Measurements from ENCODE around the gene CMKLR1.

Gene CMKLR1

GRCh38 chr12:108345716-108346633, 6.9 kb upstream of the CMKLR1 start:
- H3K4me1 ChIP-seq (ENCODE audit: control insufficient read depth, insufficient read depth, low read length), result peaks cover 27% of the 10 kb centered on the region
- no peak overlapping the region for H3K4me3 ChIP-seq (ENCODE audit: low read length)
- no peaks in the 10 kb centered on the region for H3K27me3 ChIP-seq (ENCODE audit: control insufficient read depth, insufficient read depth, low read length)
- no peaks in the 10 kb centered on the region for H3K36me3 ChIP-seq (ENCODE audit: insufficient read depth, low read length)
- no peaks in the 10 kb centered on the region for H3K9me3 ChIP-seq (replicated peaks; ENCODE audit: low read length)
- H3K4me2 ChIP-seq (ENCODE audit: low read length), result no peak overlapping the region
- no peak overlapping the region for H3K9ac ChIP-seq (ENCODE audit: low read depth, low read length)

GRCh38 chr12:108342985-108343384, 3.9 kb upstream of the CMKLR1 start:
- Histone ChIP-seq H3K27me3 (ENCODE audit: control insufficient read depth, insufficient read depth, low read length) (no peaks in the 10 kb centered on the region), H3K4me1 (ENCODE audit: control insufficient read depth, insufficient read depth, low read length) (peaks cover 20% of the 10 kb centered on the region), H3K9ac (ENCODE audit: low read depth, low read length) (no peak overlapping the region), H3K4me2 (ENCODE audit: low read length) (no peak overlapping the region), H3K36me3 (ENCODE audit: insufficient read depth, low read length) (no peaks in the 10 kb centered on the region), H3K4me3 (ENCODE audit: low read length) (no peak overlapping the region), H3K9me3 (replicated peaks; ENCODE audit: low read length) (no peaks in the 10 kb centered on the region)

DNA sequence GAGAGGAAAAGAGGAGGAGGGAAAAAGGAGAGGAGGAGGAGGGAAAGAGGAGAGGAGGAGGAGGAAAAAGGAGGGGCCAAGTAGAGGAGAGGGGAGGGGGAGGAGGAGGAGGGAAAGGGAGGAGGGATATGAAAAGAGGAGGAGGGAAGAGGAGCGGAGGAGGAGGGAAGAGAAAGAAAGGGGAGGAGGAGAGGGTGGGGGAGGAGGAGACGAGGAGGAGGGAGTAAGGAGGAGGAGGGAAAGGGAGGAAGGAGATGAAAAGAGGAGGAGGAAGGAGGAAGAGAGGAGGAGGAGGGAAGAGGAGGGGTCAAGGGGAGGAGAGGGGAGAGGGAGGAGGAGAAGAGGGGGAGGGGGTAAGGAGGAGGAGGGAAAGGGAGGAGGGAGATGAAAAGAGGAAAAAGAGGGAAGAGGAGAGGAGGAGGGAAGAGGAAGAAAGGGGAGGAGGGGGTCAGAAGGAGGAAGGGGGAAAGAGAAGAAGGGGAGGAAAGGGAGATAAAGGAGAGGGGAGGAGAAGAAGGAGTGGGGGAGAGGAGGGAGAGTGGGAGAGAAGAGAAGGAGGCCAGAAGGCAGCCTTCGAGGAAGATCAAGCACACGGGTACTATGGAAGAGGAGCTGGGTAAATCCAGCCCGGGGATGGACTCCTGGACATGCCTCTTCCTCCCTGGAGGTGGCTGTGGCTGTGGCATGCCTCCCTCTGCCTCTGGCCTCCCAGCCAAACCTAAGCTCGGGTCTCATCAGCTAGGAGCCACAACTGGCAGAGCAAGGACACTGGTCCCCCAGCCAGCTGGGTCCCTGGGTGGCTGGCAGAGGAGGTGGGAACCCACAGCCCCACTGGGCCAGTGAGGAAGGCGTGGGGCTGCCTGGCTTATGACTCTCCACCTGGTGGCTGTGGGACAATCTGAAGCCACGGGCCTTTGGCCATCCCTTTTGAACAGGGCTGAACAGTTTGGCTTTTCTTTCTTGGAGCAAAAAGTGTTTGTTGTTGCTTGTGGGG, 3.0 kb upstream of the CMKLR1 start:
- Histone ChIP-seq H3K4me1 (ENCODE audit: control insufficient read depth, insufficient read depth, low read length) (peaks cover 26% of the 10 kb centered on the region), H3K9me3 (replicated peaks; ENCODE audit: low read length) (no peaks in the 10 kb centered on the region), H3K4me3 (ENCODE audit: low read length) (no peak overlapping the region), H3K9ac (ENCODE audit: low read depth, low read length) (no peak overlapping the region), H3K36me3 (ENCODE audit: insufficient read depth, low read length) (no peaks in the 10 kb centered on the region), H3K4me2 (ENCODE audit: low read length) (no peak overlapping the region), H3K27me3 (ENCODE audit: control insufficient read depth, insufficient read depth, low read length) (no peaks in the 10 kb centered on the region)

DNA sequence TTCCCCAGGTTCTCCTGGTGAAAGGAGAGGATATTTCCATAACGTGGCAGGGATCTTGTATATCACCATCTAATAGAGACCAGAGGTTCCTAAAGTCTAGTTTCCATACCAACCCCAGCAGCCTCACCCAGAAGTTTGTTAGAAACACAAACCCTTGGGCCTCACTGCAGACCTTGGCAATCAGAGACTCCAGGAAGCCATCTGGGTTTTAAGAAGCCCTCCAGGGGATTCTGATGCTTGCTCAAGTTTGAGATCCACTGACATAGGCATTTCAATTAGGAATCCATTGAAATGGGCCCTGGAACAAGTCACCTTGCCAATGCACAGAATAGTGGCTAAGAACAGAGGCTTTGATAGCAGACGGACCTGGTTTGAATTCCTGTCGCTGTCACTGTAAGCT, 2.2 kb upstream of the CMKLR1 start:
- H3K27me3 ChIP-seq (ENCODE audit: control insufficient read depth, insufficient read depth, low read length), result no peaks in the 10 kb centered on the region
- H3K4me2 ChIP-seq (ENCODE audit: low read length), result no peak overlapping the region
- H3K9me3 ChIP-seq (replicated peaks; ENCODE audit: low read length), result no peaks in the 10 kb centered on the region
- no peak overlapping the region for H3K9ac ChIP-seq (ENCODE audit: low read depth, low read length)
- no peak overlapping the region for H3K4me3 ChIP-seq (ENCODE audit: low read length)
- peaks cover 4% of the 10 kb centered on the region for H3K36me3 ChIP-seq (ENCODE audit: insufficient read depth, low read length)
- peaks cover 26% of the 10 kb centered on the region for H3K4me1 ChIP-seq (ENCODE audit: control insufficient read depth, insufficient read depth, low read length)

DNA sequence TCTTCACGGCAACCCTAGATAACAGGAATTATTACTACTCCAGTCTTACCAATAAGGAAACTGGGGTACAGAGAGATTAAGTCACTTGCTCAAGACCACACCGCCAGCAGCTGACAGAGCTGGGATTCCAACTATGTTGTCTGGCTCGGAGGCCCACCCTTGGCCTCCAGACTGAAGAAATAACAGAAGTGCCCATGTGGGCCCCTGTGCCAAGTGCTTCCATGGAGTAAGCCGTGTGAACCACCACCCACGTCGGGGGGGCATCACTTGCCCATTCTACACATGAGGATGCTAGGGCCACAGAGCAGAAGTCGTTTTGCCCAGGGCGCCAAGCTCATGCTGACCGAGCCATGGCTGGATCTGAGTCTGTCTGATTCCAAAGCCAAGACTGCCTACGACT, 926 bp upstream of the CMKLR1 start:
- Histone ChIP-seq H3K36me3 (ENCODE audit: insufficient read depth, low read length) (peaks cover 10% of the 10 kb centered on the region), H3K27me3 (ENCODE audit: control insufficient read depth, insufficient read depth, low read length) (no peaks in the 10 kb centered on the region), H3K9ac (ENCODE audit: low read depth, low read length) (no peak overlapping the region), H3K4me3 (ENCODE audit: low read length) (peak overlapping the region; percentile 73), H3K4me2 (ENCODE audit: low read length) (peak overlapping the region; percentile 85), H3K4me1 (ENCODE audit: control insufficient read depth, insufficient read depth, low read length) (peaks cover 30% of the 10 kb centered on the region), H3K9me3 (replicated peaks; ENCODE audit: low read length) (no peaks in the 10 kb centered on the region)

DNA sequence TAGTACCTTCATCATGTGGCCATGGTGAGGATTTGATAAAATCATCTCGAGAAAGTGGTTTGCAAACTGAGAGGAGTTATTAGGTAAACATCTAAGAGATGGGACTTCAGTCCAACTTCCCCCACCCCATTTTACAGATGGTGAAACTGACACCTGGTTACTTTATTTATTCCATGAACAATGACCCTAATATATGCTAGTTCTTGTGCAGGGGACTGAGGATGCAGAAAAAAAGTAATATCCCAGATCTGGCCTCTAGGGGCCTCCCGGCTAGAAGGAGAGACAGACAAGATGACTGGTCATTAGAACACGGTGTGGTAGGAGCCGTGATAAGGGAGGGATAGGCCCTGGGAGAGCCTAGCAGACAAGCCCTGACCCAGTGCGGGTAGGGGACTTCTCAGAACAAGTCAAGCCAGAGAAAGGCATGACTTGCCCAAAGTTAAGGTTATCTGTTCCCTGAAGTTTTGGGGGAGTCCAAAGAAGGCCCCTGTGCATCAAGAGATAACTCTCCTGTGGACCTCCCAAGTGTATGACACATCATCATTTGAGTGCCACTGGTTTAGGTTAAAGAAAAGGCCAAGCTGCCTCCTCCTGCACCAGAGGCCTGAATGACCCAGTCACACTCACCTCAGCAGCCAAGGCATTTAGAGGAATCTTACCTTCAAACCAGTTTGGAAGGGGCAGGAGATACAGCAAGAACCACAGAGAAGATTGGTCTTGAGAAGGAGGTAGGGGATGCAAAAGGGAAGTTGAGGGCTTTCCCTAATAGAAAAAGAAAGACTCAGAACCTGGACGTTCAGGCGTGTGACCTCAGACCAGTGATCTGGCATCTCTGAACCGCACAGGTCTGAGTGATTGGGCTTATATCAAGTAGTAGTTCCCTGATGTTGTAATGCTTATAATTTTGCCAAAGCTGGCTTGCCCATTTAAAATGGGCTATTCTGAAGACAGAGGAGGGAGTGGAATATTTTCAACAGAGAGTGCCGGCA, 1.6 kb downstream of the CMKLR1 start:
- H3K4me3 ChIP-seq (ENCODE audit: low read length), result peak overlapping the region; percentile 73
- H3K9me3 ChIP-seq (replicated peaks; ENCODE audit: low read length), result no peaks in the 10 kb centered on the region
- H3K9ac ChIP-seq (ENCODE audit: low read depth, low read length), result peak overlapping the region; percentile 91
- H3K4me1 ChIP-seq (ENCODE audit: control insufficient read depth, insufficient read depth, low read length), result peaks cover 48% of the 10 kb centered on the region
- peaks cover 20% of the 10 kb centered on the region for H3K36me3 ChIP-seq (ENCODE audit: insufficient read depth, low read length)
- no peaks in the 10 kb centered on the region for H3K27me3 ChIP-seq (ENCODE audit: control insufficient read depth, insufficient read depth, low read length)
- H3K4me2 ChIP-seq (ENCODE audit: low read length), result peak overlapping the region; percentile 85

DNA sequence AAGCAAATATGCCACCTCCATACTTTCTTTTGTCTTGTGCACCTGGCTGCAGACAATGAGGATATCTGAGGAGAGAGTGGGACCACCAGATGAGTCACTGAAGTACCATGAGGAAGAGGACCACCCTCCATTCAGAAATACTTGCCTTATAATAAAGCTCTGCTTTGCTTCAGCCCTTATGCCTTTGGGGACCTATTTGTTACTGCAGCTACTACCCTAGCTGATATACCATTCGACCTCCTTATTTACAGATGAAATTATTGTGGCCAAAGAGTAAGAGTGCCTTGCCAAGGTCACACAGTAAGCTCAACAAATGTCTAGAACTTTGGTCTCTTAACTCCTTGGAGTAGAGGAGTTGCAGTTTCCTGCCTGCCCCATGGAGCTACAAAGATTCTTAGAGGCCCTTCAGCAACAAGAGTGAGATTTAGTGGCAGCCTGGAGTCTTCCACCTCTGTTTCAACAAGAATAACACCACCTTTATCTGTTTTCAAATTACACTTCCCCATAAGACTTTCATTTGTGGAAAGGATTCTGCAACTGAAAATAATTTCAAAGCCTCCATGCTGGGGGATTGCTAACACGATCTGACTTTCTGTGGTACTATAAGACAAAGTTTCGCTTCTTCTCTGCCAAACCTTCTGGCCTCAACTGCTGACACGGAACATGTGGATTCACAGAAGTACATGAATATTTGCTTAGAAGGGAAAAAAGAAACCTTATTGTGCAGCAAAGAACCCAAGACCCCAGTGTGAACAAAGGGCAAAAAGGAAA, 3.6 kb downstream of the CMKLR1 start:
- H3K36me3 ChIP-seq (ENCODE audit: insufficient read depth, low read length), result peaks cover 24% of the 10 kb centered on the region
- H3K4me1 ChIP-seq (ENCODE audit: control insufficient read depth, insufficient read depth, low read length), result peaks cover 52% of the 10 kb centered on the region
- H3K9ac ChIP-seq (ENCODE audit: low read depth, low read length), result no peak overlapping the region
- H3K4me3 ChIP-seq (ENCODE audit: low read length), result no peak overlapping the region
- no peaks in the 10 kb centered on the region for H3K27me3 ChIP-seq (ENCODE audit: control insufficient read depth, insufficient read depth, low read length)
- no peak overlapping the region for H3K4me2 ChIP-seq (ENCODE audit: low read length)
- H3K9me3 ChIP-seq (replicated peaks; ENCODE audit: low read length), result no peaks in the 10 kb centered on the region

- no peaks in the 10 kb centered on the region for H3K9me3 ChIP-seq (replicated peaks; ENCODE audit: low read length)
- no peaks in the 10 kb centered on the region for H3K27me3 ChIP-seq (ENCODE audit: control insufficient read depth, insufficient read depth, low read length)
- peak overlapping the region; percentile 20 for H3K4me2 ChIP-seq (ENCODE audit: low read length)
- H3K9ac ChIP-seq (ENCODE audit: low read depth, low read length), result peak overlapping the region; percentile 73
- H3K4me1 ChIP-seq (ENCODE audit: control insufficient read depth, insufficient read depth, low read length), result peaks cover 43% of the 10 kb centered on the region
- H3K4me3 ChIP-seq (ENCODE audit: low read length), result peak overlapping the region; percentile 13
- peaks cover 38% of the 10 kb centered on the region for H3K36me3 ChIP-seq (ENCODE audit: insufficient read depth, low read length)
Measured at GRCh38 chr12:108333898-108334699, 5.0 kb downstream of the CMKLR1 start.

DNA sequence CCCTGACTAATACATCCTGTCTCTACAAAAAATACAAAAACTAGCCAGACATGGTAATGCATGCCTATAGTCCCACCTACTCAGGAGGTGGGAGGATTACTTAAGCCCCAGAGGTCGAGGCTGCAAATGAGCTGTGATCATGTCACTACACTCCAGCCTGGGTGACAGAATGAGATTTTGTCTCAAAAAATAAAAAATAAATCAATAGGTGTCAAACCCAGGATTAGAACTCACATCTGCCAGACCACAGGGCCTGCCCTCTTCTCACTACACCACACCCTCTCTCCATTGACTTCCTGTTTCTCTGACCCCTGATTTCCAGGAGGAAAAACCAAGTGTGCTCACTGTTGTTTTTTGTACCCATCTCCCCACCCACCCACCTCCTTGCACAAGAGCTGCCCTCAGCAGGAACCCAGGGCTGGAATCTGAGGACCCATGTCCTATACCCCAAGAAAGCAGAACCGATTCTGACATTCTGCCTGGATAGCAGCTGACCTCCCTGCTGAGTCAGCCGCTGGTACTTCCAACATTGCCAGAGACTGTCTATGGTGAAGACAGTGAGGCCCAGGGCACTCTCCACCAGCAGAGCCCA, 6.2 kb downstream of the CMKLR1 start:
- H3K4me2 ChIP-seq (ENCODE audit: low read length), result peak overlapping the region; percentile 20
- H3K9me3 ChIP-seq (replicated peaks; ENCODE audit: low read length), result no peaks in the 10 kb centered on the region
- H3K4me1 ChIP-seq (ENCODE audit: control insufficient read depth, insufficient read depth, low read length), result peaks cover 51% of the 10 kb centered on the region
- H3K9ac ChIP-seq (ENCODE audit: low read depth, low read length), result peak overlapping the region; percentile 70
- no peaks in the 10 kb centered on the region for H3K27me3 ChIP-seq (ENCODE audit: control insufficient read depth, insufficient read depth, low read length)
- H3K36me3 ChIP-seq (ENCODE audit: insufficient read depth, low read length), result peaks cover 50% of the 10 kb centered on the region
- no peak overlapping the region for H3K4me3 ChIP-seq (ENCODE audit: low read length)
